ENCODE data around the gene BRD2.

DNA sequence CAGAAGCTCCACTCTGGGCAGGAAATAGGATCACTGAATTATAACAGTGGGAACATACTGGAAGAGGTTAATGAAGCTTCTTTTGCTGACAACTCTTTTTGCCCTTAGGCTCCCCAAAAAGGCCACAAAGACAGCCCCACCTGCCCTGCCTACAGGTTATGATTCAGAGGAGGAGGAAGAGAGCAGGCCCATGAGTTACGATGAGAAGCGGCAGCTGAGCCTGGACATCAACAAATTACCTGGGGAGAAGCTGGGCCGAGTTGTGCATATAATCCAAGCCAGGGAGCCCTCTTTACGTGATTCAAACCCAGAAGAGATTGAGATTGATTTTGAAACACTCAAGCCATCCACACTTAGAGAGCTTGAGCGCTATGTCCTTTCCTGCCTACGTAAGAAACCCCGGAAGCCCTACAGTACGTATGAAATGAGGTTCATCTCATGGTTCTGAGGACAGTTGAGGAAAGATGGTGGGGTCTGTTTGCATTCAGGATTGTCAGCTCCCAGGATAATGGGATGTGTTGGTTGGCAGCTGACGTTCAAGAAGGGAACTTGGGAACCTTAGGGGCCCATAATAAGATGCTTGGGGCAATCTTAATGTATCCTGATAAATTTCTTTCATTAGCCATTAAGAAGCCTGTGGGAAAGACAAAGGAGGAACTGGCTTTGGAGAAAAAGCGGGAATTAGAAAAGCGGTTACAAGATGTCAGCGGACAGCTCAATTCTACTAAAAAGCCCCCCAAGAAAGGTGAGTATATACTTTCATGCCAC is 11.5 kb downstream of the BRD2 start:
- TF ChIP-seq, protein P1, sequence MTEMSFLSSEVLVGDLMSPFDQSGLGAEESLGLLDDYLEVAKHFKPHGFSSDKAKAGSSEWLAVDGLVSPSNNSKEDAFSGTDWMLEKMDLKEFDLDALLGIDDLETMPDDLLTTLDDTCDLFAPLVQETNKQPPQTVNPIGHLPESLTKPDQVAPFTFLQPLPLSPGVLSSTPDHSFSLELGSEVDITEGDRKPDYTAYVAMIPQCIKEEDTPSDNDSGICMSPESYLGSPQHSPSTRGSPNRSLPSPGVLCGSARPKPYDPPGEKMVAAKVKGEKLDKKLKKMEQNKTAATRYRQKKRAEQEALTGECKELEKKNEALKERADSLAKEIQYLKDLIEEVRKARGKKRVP (CRISPR knock-in tag; IDR thresholded peaks at IDR 0.05) = no peak
- TF ChIP-seq, protein P2, sequence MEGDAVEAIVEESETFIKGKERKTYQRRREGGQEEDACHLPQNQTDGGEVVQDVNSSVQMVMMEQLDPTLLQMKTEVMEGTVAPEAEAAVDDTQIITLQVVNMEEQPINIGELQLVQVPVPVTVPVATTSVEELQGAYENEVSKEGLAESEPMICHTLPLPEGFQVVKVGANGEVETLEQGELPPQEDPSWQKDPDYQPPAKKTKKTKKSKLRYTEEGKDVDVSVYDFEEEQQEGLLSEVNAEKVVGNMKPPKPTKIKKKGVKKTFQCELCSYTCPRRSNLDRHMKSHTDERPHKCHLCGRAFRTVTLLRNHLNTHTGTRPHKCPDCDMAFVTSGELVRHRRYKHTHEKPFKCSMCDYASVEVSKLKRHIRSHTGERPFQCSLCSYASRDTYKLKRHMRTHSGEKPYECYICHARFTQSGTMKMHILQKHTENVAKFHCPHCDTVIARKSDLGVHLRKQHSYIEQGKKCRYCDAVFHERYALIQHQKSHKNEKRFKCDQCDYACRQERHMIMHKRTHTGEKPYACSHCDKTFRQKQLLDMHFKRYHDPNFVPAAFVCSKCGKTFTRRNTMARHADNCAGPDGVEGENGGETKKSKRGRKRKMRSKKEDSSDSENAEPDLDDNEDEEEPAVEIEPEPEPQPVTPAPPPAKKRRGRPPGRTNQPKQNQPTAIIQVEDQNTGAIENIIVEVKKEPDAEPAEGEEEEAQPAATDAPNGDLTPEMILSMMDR (IDR thresholded peaks at IDR 0.05 in 2 of 3, conservative IDR thresholded peaks at IDR 0.05 in 1 of 3; ENCODE audit: insufficient read depth in 2 of 3, low read depth in 1 of 3, low read length in 3 of 3) = no peak

Data from K562 (cell line).